Measurements from ENCODE around the gene FBXO21. TPM values are rescaled to one million over a fixed set of nuclear protein-coding genes. Genes with fewer than 3 reads are reported as not detected.
A peak's percentile ranks its signal among the peaks of the same experiment; 100 is the strongest.

Gene FBXO21
- total and polyA plus RNA-seq, 2 of the 13 experiments (the other 11 are each of a cell fraction or from before 2014, with no cell fraction given): 15.6 to 32.5 TPM

GRCh38 chr12:117098361-117099217 is 91.7 kb downstream of the FBXO21 start (continued):
- TF ChIP-seq, protein P1, sequence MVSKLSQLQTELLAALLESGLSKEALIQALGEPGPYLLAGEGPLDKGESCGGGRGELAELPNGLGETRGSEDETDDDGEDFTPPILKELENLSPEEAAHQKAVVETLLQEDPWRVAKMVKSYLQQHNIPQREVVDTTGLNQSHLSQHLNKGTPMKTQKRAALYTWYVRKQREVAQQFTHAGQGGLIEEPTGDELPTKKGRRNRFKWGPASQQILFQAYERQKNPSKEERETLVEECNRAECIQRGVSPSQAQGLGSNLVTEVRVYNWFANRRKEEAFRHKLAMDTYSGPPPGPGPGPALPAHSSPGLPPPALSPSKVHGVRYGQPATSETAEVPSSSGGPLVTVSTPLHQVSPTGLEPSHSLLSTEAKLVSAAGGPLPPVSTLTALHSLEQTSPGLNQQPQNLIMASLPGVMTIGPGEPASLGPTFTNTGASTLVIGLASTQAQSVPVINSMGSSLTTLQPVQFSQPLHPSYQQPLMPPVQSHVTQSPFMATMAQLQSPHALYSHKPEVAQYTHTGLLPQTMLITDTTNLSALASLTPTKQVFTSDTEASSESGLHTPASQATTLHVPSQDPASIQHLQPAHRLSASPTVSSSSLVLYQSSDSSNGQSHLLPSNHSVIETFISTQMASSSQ (IDR thresholded peaks at IDR 0.05; ENCODE audit: low read depth): no peak
- TF ChIP-seq, protein P1 (CRISPR knock-in tag; IDR thresholded peaks at IDR 0.05; ENCODE audit: borderline replicate concordance): no peak
- TF ChIP-seq FOXO4 (CRISPR knock-in tag; conservative IDR thresholded peaks at IDR 0.05): 0 out of 2 replicates have a peak, but pooled peaks have one; percentile 24
- no peak for TF ChIP-seq ZNF644 (CRISPR knock-in tag; IDR thresholded peaks at IDR 0.05; ENCODE audit: low read depth)
- TF ChIP-seq ZMYM3 (CRISPR knock-in tag; IDR thresholded peaks at IDR 0.05): peak; percentile 34
- TF ChIP-seq ZNF691 (CRISPR knock-in tag; IDR thresholded peaks at IDR 0.05; ENCODE audit: borderline replicate concordance, low read depth): peak; percentile 97
- 0 out of 2 replicates have a peak, but pooled peaks have one; percentile 0 for TF ChIP-seq SNAI1 (CRISPR knock-in tag; IDR thresholded peaks at IDR 0.05; ENCODE audit: borderline replicate concordance)
- no peak for TF ChIP-seq NR2F2 (IDR thresholded peaks at IDR 0.05; ENCODE audit: borderline replicate concordance, low read depth)
- TF ChIP-seq GABPB1 (CRISPR knock-in tag; IDR thresholded peaks at IDR 0.05): peak; percentile 54; the same call in 1 of the 2 replicates
- TF ChIP-seq, protein P2, sequence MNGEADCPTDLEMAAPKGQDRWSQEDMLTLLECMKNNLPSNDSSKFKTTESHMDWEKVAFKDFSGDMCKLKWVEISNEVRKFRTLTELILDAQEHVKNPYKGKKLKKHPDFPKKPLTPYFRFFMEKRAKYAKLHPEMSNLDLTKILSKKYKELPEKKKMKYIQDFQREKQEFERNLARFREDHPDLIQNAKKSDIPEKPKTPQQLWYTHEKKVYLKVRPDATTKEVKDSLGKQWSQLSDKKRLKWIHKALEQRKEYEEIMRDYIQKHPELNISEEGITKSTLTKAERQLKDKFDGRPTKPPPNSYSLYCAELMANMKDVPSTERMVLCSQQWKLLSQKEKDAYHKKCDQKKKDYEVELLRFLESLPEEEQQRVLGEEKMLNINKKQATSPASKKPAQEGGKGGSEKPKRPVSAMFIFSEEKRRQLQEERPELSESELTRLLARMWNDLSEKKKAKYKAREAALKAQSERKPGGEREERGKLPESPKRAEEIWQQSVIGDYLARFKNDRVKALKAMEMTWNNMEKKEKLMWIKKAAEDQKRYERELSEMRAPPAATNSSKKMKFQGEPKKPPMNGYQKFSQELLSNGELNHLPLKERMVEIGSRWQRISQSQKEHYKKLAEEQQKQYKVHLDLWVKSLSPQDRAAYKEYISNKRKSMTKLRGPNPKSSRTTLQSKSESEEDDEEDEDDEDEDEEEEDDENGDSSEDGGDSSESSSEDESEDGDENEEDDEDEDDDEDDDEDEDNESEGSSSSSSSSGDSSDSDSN (CRISPR knock-in tag; IDR thresholded peaks at IDR 0.05): peak; percentile 44
- peak; percentile 12; the same call in 1 of the 2 replicates for TF ChIP-seq ZNF142 (CRISPR knock-in tag; IDR thresholded peaks at IDR 0.05)
- peak; percentile 51; the same call in 1 of the 3 replicates for TF ChIP-seq MXI1 (IDR thresholded peaks at IDR 0.05; ENCODE audit: borderline replicate concordance, low read depth, low read length)

All from HepG2 (cell line).